Body of pancreas (tissue), 4 donors: ENCODE measurements around the gene MROH8.

Experiments used
- CTCF ChIP-seq, 7 experiments: fragments of 450-650 bp in 4 of 7; fragments of 200-600 bp in 3 of 7; sonication (generic) in 3 of 7; IDR thresholded peaks; one replicate each; pipeline ENCODE4 v1.5.1; 2016 to 2019; ENCODE audit warnings: antibody characterized with exemption in 7 of 7
- POLR2A ChIP-seq, 3 donors: fragments of 450-650 bp; IDR thresholded peaks; one replicate each; pipeline ENCODE4 v1.6.1; 2016; ENCODE audit warnings: antibody characterized with exemption in 3 of 3, mild to moderate bottlenecking in 2 of 3

GRCh38 chr20:37119356-37120036, 59.9 kb downstream of the MROH8 start:
- TF ChIP-seq CTCF (IDR thresholded peaks at IDR 0.05): no peak
- no peak for TF ChIP-seq POLR2A (IDR thresholded peaks at IDR 0.05)
